GM12892 (cell line): ENCODE results near the gene ARPC1B.
"Not testable (repeated sequence)": the region's sequence is repeated elsewhere in the genome, so short reads cannot be mapped to it uniquely, and the experiment has no call there.

Experiments used
- POLR2A ChIP-seq: IDR thresholded peaks from 2 replicates; pipeline ENCODE4 v1.6.1; 2011; ENCODE audit warnings: low read depth, low read length, control low read depth
- POLR2AphosphoS5 ChIP-seq: IDR thresholded peaks from 2 replicates; pipeline ENCODE4 v1.6.1; 2011; ENCODE audit warnings: low read depth, low read length, control low read depth
- TAF1 ChIP-seq: IDR thresholded peaks from 2 replicates; pipeline ENCODE4 v1.6.1; 2011; ENCODE audit warnings: low read depth, mild to moderate bottlenecking, control low read depth, low read length, borderline replicate concordance

GRCh38 chr7:99330314-99330961, 44.1 kb upstream of the ARPC1B start:
- TF ChIP-seq POLR2A, POLR2AphosphoS5, TAF1: not testable (repeated sequence)
